Stimulated activated CD8-positive, alpha-beta memory T cell treated with anti-CD3 and anti-CD28 coated beads, Interleukin-4, amount 100 ng/mL, for 4 hours (primary cell): Measurements from ENCODE around the gene NLGN1.

Experiments
- DNase-seq, 2 donors: peaks; one replicate each; pipeline ENCODE4 v3.0.0-alpha.2; 2020; ENCODE audit warnings: low read depth in 2 of 2, low spot score in 1 of 2

Gene NLGN1

GRCh38 chr3:173893835-173894234 is 496.3 kb downstream of the NLGN1 start:
- no peak for DNase-seq

- DNase-seq: no peak
Measured at GRCh38 chr3:173897631-173898030, 500.1 kb downstream of the NLGN1 start.

DNA sequence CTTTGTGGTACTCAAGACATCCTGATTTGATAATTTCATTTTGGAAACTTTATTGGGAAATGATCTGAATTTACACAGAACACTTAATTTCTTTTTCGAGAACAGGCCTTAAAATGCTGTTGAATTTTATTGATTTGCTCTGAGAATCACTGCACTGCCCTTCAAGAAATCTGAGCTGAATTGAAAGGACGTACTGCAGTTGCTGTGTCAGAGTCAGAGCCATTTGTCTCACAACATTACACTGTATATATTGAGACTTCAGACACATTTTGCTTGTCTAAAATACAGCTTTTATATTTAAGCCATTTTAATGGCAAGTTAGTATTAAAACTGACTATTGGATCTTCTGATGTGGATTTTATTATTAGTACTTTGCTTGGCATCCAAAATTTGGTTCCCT is 504.1 kb downstream of the NLGN1 start:
- DNase-seq: no peak

GRCh38 chr3:173902401-173902800 is 504.9 kb downstream of the NLGN1 start:
- no peak for DNase-seq

- no peak for DNase-seq
Measured at GRCh38 chr3:173902871-173903270, 505.3 kb downstream of the NLGN1 start.

DNA sequence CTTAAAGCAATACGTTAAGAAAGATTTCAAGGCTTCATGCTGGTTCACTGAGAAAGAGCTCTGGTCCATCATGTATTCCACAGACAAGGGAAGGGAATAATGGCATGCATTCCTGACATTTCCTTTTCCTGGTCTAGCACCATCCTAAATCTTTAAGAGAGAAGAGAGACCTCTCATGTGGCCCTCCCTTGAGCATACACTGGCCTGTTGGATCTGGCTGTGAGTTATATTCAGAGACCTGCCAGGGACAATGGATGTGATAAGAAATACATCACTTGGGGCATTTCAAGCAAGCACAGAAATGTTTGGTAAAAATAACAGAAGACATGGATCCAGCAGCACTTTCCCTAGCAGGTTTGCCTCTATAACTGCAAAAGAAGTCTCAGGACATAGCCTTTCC is 507.8 kb downstream of the NLGN1 start:
- no peak for DNase-seq

GRCh38 chr3:173911446-173911845 is 513.9 kb downstream of the NLGN1 start:
- no peak for DNase-seq

DNA sequence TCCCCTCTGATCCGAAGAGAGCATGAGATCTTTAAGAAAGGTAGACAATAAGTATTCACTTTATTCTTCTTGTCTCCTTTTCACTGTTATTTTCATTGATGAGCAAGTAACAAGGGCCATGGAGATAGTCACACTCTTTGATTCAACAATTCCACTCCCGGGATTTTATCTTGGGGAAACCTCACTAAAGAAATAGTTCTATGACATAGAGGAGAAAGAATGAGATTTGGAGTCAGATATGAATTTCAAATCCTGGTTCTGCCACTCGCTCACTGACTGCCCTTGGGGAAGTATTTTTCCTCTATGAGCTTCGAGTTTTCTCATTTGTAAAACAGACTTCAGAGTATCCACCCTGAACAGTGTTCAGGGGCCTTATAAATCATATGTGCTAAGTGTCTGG is 514.6 kb downstream of the NLGN1 start:
- no peak for DNase-seq

GRCh38 chr3:173913397-173913796 is 515.9 kb downstream of the NLGN1 start:
- DNase-seq: no peak

- DNase-seq: no peak
Measured at GRCh38 chr3:173913974-173914421, 516.5 kb downstream of the NLGN1 start.

DNA sequence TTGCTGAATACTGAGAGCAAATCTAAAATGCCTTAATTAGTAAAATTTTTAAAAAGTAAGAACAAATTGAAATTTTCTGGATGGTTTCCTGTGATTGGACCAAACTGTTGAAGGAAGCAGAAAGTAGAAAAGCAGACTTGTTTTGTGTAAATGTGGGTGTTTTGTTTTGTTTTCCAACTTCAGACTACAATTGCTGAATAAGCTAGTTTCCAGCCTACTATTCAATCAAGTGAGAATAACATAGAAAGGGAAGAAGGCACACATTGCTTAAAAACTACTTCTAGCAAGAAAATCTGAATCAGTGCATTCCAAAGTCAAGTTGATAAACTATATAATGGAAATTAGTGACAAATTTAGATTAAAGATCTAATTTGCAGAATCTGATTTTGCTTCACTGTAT is 519.3 kb downstream of the NLGN1 start:
- no peak for DNase-seq

DNA sequence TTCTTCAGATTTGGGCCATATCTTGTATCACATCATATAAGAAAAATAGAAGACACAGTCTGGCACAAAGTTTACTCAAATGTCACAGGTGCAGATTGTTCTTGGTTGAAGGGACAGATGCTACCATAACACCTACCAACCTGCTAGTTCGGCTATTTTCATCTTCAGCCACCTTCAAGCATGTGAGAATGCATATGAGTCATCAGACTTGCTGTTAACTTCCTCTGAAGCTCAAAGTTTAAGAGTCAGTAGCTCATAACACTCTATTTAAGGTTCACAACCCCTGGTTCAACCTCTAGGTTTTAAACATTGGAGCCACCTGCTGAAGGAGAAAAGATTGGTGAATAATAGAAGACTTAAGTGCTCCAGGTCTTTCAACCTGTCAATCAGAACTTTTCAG is 522.8 kb downstream of the NLGN1 start:
- no peak for DNase-seq

DNA sequence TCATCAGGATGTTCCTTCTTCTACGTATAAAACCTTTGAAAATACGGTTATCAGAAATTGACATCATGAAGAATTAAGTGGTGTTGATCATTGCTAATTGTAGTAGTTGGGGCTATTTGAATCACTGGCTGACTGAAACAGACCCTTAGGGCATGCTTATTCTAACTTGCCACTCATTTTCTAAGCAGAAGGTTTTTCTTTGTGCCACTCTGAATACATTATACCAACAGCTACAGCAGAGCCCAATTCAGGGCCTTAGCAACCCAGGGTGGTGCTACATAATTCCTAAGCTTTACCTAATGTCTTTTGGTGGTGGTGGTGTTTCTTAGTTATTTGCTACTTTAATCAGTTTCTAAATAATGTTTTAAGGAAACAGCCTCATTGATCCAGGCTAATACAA is 524.2 kb downstream of the NLGN1 start:
- DNase-seq: no peak

DNA sequence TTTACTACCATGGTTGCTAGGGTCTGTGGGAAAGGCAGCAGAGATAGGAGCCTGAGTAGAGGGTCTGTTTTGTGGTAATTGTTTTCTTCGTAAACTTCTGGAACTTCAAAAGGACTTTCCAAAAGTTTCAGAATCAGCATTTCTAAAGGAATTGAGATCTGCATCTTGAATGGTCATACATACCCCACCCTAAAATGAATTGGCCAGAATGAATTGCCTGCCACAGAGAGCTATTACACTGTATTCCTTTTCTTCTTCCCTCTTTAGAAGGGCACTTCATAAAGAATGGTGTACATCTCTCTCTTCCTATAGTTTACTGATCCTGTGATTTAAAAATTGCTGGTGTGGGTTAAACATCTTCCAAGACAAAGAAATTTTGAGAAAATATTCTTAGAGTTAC is 525.7 kb downstream of the NLGN1 start:
- no peak for DNase-seq

DNA sequence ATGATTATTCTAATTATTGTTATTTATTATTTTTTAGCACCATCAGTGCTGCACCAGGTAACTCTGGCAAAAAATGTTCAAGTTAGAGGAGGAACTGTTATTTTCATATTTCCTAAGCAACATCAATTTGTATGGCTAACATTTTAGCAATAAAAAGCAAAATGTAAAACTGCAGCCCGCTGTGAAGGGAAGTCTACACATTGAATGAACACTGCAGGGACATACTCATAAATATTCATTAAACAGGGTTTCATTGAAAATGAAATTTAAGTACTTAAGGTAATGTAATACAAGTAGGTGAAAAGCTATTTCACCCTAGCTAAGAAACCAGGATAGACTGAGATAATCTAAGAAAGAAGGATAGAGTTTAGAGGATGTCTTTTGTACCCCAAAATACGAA is 532.7 kb downstream of the NLGN1 start:
- no peak for DNase-seq

DNA sequence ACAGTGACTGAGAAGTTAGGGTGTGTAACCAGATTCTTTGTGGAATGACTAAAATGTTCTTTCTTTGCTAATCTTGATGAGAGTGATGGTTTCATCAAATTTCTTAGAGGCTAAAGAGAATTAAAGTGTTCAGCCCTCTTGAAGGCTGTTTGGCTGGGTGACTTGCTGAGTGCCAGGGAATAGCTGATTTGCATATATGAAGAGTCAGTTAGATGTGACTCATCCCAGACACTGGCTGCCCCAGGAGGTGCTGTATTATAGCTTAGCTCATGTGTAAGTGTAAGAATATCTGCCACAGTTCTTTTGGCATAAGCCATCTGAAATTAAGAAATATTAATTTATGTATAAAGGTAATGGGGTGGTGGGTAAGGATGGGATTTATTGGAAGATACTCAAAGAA is 535.1 kb downstream of the NLGN1 start:
- DNase-seq: no peak

- DNase-seq: no peak
Measured at GRCh38 chr3:173933113-173933512, 535.6 kb downstream of the NLGN1 start.

GRCh38 chr3:173936316-173936715 is 538.8 kb downstream of the NLGN1 start:
- no peak for DNase-seq

DNA sequence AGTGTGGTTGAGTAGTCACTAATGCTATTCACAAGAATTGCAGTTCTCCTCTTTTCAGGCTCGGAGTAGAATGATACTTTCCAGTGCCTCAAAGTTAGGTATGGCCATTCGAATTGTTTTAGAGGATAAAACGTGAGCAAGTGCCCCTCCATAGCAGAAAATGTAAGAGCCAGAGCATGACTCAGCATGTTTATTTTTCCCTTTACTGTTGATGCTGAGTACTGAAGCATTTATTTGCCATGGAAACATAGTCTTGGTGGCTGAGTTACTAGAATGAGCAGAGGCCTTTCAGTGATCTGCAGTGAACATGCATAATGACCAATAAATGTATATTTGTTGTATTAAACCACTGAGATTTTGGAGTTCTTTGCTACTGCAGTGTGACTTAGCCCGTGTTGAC is 540.6 kb downstream of the NLGN1 start:
- DNase-seq: no peak

GRCh38 chr3:173938616-173939015 is 541.1 kb downstream of the NLGN1 start:
- no peak for DNase-seq

- no peak for DNase-seq
Measured at GRCh38 chr3:173939331-173939730, 541.8 kb downstream of the NLGN1 start.

DNA sequence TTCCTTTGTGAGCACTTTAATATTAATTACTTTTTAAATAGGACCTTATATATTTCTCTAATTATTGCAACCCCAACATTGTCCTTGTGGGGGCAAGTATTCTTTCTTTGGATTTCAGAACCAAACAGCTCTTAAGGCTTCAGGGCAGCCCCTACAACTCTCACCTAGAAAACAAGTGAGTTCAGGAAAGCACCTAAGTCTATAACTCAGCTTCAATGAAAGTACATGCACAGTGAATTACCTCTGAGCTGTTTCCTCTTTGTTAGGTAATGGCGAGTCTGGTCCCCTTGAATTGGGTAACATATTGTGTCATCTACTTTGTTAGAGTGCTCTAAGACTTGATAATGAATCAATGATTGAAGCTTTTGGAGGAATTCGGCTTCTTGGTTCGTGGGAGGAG is 545.7 kb downstream of the NLGN1 start:
- no peak for DNase-seq

- no peak for DNase-seq
Measured at GRCh38 chr3:173945170-173945569, 547.6 kb downstream of the NLGN1 start.

GRCh38 chr3:173945806-173946205 is 548.3 kb downstream of the NLGN1 start:
- no peak for DNase-seq
